Mesenchymal stem cell (in vitro differentiated cells and primary cell): ENCODE results near the gene ABCD3.

Experiments used
- DNase-seq: peaks from one replicate; pipeline ENCODE4 v3.0.0-alpha.2; 2013
- H2AFZ ChIP-seq: one replicate; pipeline ENCODE4 v1.6.1; 2013; ENCODE audit warnings: low read depth, mild to moderate bottlenecking, control low read depth, inconsistent platforms, low read length, moderate library complexity
- H2AK5ac ChIP-seq: 2 replicates; pipeline ENCODE4 v1.6.1; 2013; ENCODE audit warnings: low read length, moderate library complexity, mild to moderate bottlenecking, inconsistent platforms; ENCODE audit not compliant: severe bottlenecking
- H2BK120ac ChIP-seq: one replicate; pipeline ENCODE4 v1.6.1; 2013; ENCODE audit warnings: low read depth, mild to moderate bottlenecking, inconsistent platforms, low read length, moderate library complexity
- H2BK12ac ChIP-seq, 2 experiments: one replicate each; pipeline ENCODE4 v1.6.1; 2013; ENCODE audit warnings: inconsistent platforms in 2 of 2, low read length in 2 of 2, mild to moderate bottlenecking in 2 of 2, moderate library complexity in 2 of 2, control low read depth in 1 of 2
- H2BK15ac ChIP-seq: one replicate; pipeline ENCODE4 v1.6.1; 2013; ENCODE audit warnings: mild to moderate bottlenecking, low read depth, inconsistent platforms; ENCODE audit not compliant: poor library complexity, severe bottlenecking
- H2BK5ac ChIP-seq: 2 replicates; pipeline ENCODE4 v1.6.1; 2013; ENCODE audit warnings: low read depth, mild to moderate bottlenecking, low read length, control low read depth, inconsistent platforms; ENCODE audit not compliant: poor library complexity, severe bottlenecking
- H3K14ac ChIP-seq, 2 experiments: one replicate each; pipeline ENCODE4 v1.6.1; 2013; ENCODE audit warnings: inconsistent platforms in 2 of 2, low read length in 2 of 2, control low read depth in 1 of 2, mild to moderate bottlenecking in 1 of 2, moderate library complexity in 1 of 2
- H3K18ac ChIP-seq, 2 experiments: one replicate each; pipeline ENCODE4 v1.6.1; 2013; ENCODE audit warnings: inconsistent platforms in 2 of 2, low read length in 2 of 2, control low read depth in 1 of 2, low read depth in 1 of 2, mild to moderate bottlenecking in 1 of 2
- H3K23ac ChIP-seq, 2 experiments: one replicate each; pipeline ENCODE4 v1.6.1; 2013; ENCODE audit warnings: inconsistent platforms in 2 of 2, low read length in 2 of 2, mild to moderate bottlenecking in 2 of 2, moderate library complexity in 2 of 2, control low read depth in 1 of 2
- H3K27ac ChIP-seq: 2 replicates; pipeline ENCODE4 v1.5.1; 2013; ENCODE audit warnings: mild to moderate bottlenecking, moderate library complexity, low read length, control low read depth, inconsistent platforms; ENCODE audit not compliant: poor library complexity, severe bottlenecking
- H3K27me3 ChIP-seq, 2 experiments: 2 replicates each; pipeline versions ENCODE4 v1.6.1 to v1.7.0; 2013; ENCODE audit warnings: low read length in 2 of 2, mild to moderate bottlenecking in 2 of 2, moderate library complexity in 2 of 2, control low read depth in 1 of 2, inconsistent platforms in 1 of 2; ENCODE audit not compliant: control insufficient read depth in 1 of 2, insufficient read depth in 1 of 2
- H3K36me3 ChIP-seq, 2 experiments: 2 replicates each; pipeline versions ENCODE4 v1.6.1 to v1.7.0; 2013; ENCODE audit warnings: low read length in 2 of 2, control low read depth in 1 of 2, inconsistent platforms in 1 of 2, low read depth in 1 of 2, mild to moderate bottlenecking in 1 of 2; ENCODE audit not compliant: insufficient read depth in 2 of 2, control insufficient read depth in 1 of 2
- H3K4ac ChIP-seq, 2 experiments: one replicate each; pipeline ENCODE4 v1.6.1; 2013; ENCODE audit warnings: inconsistent platforms in 2 of 2, low read length in 2 of 2, mild to moderate bottlenecking in 2 of 2, moderate library complexity in 2 of 2, control low read depth in 1 of 2, low read depth in 1 of 2
- H3K4me1 ChIP-seq: 2 replicates; pipeline ENCODE4 v1.6.1; 2013; ENCODE audit warnings: low read depth, low read length, control low read depth; ENCODE audit not compliant: control insufficient read depth, insufficient read depth
- H3K4me2 ChIP-seq: 2 replicates; pipeline ENCODE4 v1.6.1; 2013; ENCODE audit warnings: low read length, mild to moderate bottlenecking, inconsistent platforms; ENCODE audit not compliant: poor library complexity, severe bottlenecking
- H3K4me3 ChIP-seq, 2 experiments: 2 replicates each; pipeline versions ENCODE4 v1.5.1 to v1.7.0; 2013; ENCODE audit warnings: low read length in 2 of 2, mild to moderate bottlenecking in 2 of 2, control low read depth in 1 of 2, low read depth in 1 of 2; ENCODE audit not compliant: insufficient read depth in 1 of 2
- H3K79me1 ChIP-seq: replicated peaks from 2 replicates; pipeline ENCODE4 v1.6.1; 2013; ENCODE audit warnings: mild to moderate bottlenecking, control low read depth, low read length, inconsistent platforms; ENCODE audit not compliant: poor library complexity, severe bottlenecking
- H3K9ac ChIP-seq: 2 replicates; pipeline ENCODE4 v1.7.0; 2013; ENCODE audit warnings: mild to moderate bottlenecking, low read length, moderate library complexity
- H3K9me3 ChIP-seq: 2 replicates; pipeline ENCODE4 v1.7.0; 2013; ENCODE audit warnings: mild to moderate bottlenecking, low read length; ENCODE audit not compliant: control insufficient read depth
- H4K8ac ChIP-seq: one replicate; pipeline ENCODE4 v1.6.1; 2013; ENCODE audit warnings: inconsistent platforms, mild to moderate bottlenecking, low read length, moderate library complexity
- H4K91ac ChIP-seq: one replicate; pipeline ENCODE4 v1.6.1; 2013; ENCODE audit warnings: mild to moderate bottlenecking, low read length, inconsistent platforms
- WGBS: methylation state at CpG from one replicate; pipeline ENCODE4 v1.1.7; 2013; ENCODE audit warnings: mixed read lengths; 5-methylcytosine and 5-hydroxymethylcytosine counted together

Gene ABCD3

DNA sequence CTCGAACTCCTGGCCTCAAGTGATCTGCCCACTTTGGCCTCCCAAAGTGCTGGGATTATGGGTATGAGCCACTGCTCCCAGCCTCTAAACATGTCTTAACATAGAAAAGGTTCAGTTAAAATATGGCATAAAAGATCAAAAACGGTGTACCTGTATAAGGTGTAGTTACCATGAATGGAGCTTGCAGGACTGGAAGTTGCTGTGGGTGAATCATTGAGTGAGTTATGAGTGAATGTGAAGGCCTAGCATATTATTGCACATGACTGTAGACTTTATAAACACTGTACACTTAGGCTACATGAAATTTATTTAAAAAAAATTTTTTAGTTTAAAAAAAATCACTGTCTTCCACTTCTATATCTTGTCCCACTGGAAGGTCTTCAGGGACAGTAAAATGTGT lies 15.7 kb downstream of the ABCD3 start:
- no peak overlapping the region for H3K14ac ChIP-seq
- peaks cover 16% of the 10 kb centered on the region for H3K79me1 ChIP-seq
- no peak overlapping the region for H3K4ac ChIP-seq
- no peak overlapping the region for H4K91ac ChIP-seq
- H2AFZ ChIP-seq: no peak overlapping the region
- H2BK5ac ChIP-seq: no peak overlapping the region
- H2BK12ac ChIP-seq: no peak overlapping the region
- H2BK15ac ChIP-seq: no peak overlapping the region
- no peak overlapping the region for H3K4me3 ChIP-seq
- no peak overlapping the region for H3K9ac ChIP-seq
- no peak overlapping the region for H2BK120ac ChIP-seq
- peaks cover 11% of the 10 kb centered on the region for H3K9me3 ChIP-seq
- no peak overlapping the region for H2AK5ac ChIP-seq
- no peak overlapping the region for H3K4me2 ChIP-seq
- no peak overlapping the region for H3K27ac ChIP-seq
- 100% methylated on average over 2 of the region's 2 CpGs for WGBS
- no peak overlapping the region for H3K23ac ChIP-seq
- peaks cover 1% of the 10 kb centered on the region for H3K4me1 ChIP-seq
- no peak for DNase-seq
- H4K8ac ChIP-seq: no peak overlapping the region
- H3K36me3 ChIP-seq: peaks cover 0 to 3% of the 10 kb centered on the region in 2 experiments
- no peaks in the 10 kb centered on the region for H3K27me3 ChIP-seq
- H3K18ac ChIP-seq: no peak overlapping the region

DNA sequence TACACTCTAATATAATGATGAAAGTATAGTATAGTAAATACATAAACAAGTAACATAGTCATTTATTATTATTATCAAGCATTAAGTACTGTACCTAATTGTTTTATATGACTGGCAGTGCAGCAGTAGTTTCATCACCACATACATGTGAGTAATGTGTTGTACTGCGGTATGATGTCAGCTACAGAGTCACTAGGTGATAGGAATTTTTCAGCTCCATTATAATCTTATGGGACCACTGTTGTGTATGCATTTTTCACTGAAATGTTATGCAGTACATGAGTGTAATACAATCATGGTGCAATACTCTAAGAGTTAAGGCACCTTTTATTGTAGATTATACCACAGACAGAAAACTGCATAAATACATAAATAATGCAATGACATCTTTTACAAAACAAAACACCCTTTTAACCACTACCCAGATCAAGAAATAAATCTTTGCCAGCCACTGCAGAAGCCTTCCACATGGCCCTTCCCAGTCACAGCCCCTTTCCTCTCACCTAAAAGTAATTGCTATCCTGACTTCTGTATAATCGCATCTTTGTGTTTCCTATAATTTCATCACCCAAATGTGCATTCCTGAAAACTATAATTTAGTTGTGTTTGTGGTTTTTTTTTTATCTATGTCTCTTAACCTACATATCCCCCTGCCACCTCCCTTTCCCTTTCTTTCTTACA lies 16.3 kb downstream of the ABCD3 start:
- Histone ChIP-seq H4K8ac (no peak overlapping the region), H3K14ac (no peak overlapping the region), H2BK120ac (no peak overlapping the region), H2AFZ (no peak overlapping the region), H2AK5ac (no peak overlapping the region), H2BK12ac (no peak overlapping the region), H3K36me3 (peaks cover 0 to 3% of the 10 kb centered on the region in 2 experiments), H3K4me1 (peaks cover 3% of the 10 kb centered on the region), H3K4me2 (no peak overlapping the region), H3K23ac (no peak overlapping the region), H3K4me3 (no peak overlapping the region), H4K91ac (no peak overlapping the region), H3K27me3 (no peaks in the 10 kb centered on the region), H2BK5ac (no peak overlapping the region), H3K9me3 (peaks cover 11% of the 10 kb centered on the region), H2BK15ac (no peak overlapping the region), H3K4ac (no peak overlapping the region), H3K27ac (no peak overlapping the region), H3K9ac (no peak overlapping the region), H3K79me1 (peaks cover 17% of the 10 kb centered on the region), H3K18ac (no peak overlapping the region)
- 100% methylated on average over 1 of the region's 2 CpGs for WGBS
- DNase-seq: no peak

DNA sequence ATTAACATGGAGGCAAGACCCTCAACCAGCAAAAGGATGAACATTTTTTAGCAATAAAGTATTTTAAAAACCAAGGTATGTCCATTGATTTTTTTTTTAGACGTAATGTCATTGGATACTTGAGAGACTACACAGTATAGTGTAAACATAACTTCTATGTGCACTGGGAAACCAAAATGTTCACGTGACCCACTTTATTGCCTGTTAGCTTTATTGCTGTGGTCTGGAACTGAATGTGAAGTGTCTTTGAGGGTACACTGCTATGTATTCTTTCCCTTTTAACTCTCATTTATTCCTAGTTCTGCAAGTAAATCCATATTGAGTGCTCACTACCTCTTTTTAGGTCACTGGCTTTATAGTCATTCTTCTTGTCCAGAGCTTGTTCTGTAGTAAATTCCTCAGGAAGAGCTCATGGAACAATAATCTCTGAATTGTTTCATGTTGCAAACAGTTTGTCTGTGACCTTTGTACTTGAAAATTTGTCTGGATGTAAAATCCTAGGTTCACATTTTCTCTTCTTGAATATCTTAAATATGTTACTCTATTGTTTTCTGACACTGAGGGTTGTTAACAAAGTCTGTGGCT lies 20.6 kb downstream of the ABCD3 start:
- Histone ChIP-seq H2BK12ac (no peak overlapping the region), H4K91ac (no peak overlapping the region), H2BK15ac (no peak overlapping the region), H3K4me1 (peaks cover 1% of the 10 kb centered on the region), H3K4ac (no peak overlapping the region), H2AFZ (no peak overlapping the region), H3K9me3 (peaks cover 23% of the 10 kb centered on the region), H2AK5ac (no peak overlapping the region), H3K18ac (no peak overlapping the region), H3K23ac (no peak overlapping the region), H3K4me3 (no peak overlapping the region), H2BK120ac (no peak overlapping the region), H3K79me1 (peaks cover 19% of the 10 kb centered on the region), H4K8ac (no peak overlapping the region), H3K4me2 (no peak overlapping the region), H3K27ac (no peak overlapping the region), H2BK5ac (no peak overlapping the region), H3K9ac (no peak overlapping the region), H3K14ac (no peak overlapping the region), H3K27me3 (no peaks in the 10 kb centered on the region), H3K36me3 (no peaks in the 10 kb centered on the region)
- 13% methylated on average over 1 of the region's 2 CpGs for whole genome bisulfite sequencing
- peak; percentile 42 for DNase-seq

DNA sequence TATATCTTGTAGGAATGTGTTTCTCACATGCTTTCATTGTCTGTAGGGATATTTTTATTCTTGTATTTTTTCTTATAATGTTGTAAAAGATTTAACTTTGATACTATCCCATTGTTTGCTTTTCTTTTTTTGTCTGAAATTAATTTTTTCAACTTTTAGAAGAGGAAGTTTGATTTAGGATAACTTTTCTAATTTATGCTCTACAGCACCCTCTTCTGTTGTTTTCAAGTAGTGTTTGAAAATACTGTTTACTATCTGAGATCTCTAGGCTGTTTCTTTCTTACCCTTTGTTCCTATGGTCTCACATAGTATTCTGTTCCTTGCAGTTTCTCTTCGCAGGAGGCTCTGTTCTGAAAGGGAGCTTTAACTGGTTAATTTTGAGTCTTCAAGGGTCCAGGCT lies 21.9 kb downstream of the ABCD3 start:
- WGBS: 100% methylated on average over 1 of the region's 1 CpG
- H2BK15ac ChIP-seq: no peak overlapping the region

More for the DNA sequence above, 21.9 kb downstream of the ABCD3 start:
- peaks cover 1% of the 10 kb centered on the region for H3K4me1 ChIP-seq
- peaks cover 0 to 1% of the 10 kb centered on the region in 2 experiments for H3K36me3 ChIP-seq
- no peak overlapping the region for H3K27ac ChIP-seq
- peaks cover 23% of the 10 kb centered on the region for H3K79me1 ChIP-seq
- peaks cover 27% of the 10 kb centered on the region for H3K9me3 ChIP-seq
- DNase-seq: no peak
- H2AFZ ChIP-seq: no peak overlapping the region
- no peak overlapping the region for H3K4me2 ChIP-seq
- no peak overlapping the region for H4K8ac ChIP-seq
- H3K18ac ChIP-seq: no peak overlapping the region
- no peaks in the 10 kb centered on the region for H3K27me3 ChIP-seq
- no peak overlapping the region for H3K9ac ChIP-seq
- no peak overlapping the region for H3K4me3 ChIP-seq
- H2BK5ac ChIP-seq: no peak overlapping the region
- no peak overlapping the region for H2BK120ac ChIP-seq
- H3K4ac ChIP-seq: no peak overlapping the region
- H3K14ac ChIP-seq: no peak overlapping the region
- H2BK12ac ChIP-seq: no peak overlapping the region
- H3K23ac ChIP-seq: no peak overlapping the region
- no peak overlapping the region for H4K91ac ChIP-seq
- H2AK5ac ChIP-seq: no peak overlapping the region
